Esophagus muscularis mucosa (tissue), 4 donors: ENCODE measurements around the gene TOP2A. TPM values are rescaled to one million over a fixed set of nuclear protein-coding genes. Genes with fewer than 3 reads are reported as not detected.

Experiments
- DNase-seq: peaks from one replicate; pipeline ENCODE4 v3.0.0-alpha.2; 2017; ENCODE audit errors: extremely low spot score
- H3K27ac ChIP-seq, 4 donors: fragments of 200-600 bp; sonication (generic); replicated peaks in 1 of 4; 1 replicate in 3 of 4; 2 replicates in 1 of 4; pipeline ENCODE4 v1.5.1; 2016 to 2019; ENCODE audit warnings: mild to moderate bottlenecking in 1 of 4
- H3K27me3 ChIP-seq, 4 donors: fragments of 200-600 bp; sonication (generic); one replicate each; pipeline versions ENCODE4 v1.5.1 to v1.6.0; 2016 to 2019
- H3K36me3 ChIP-seq, 4 donors: fragments of 200-600 bp; sonication (generic); one replicate each; pipeline ENCODE4 v1.5.1; 2016 to 2019
- H3K4me1 ChIP-seq, 4 donors: fragments of 200-600 bp; sonication (generic); one replicate each; pipeline ENCODE4 v1.5.1; 2016 to 2019
- H3K4me3 ChIP-seq, 4 donors: fragments of 200-600 bp; sonication (generic); 1 replicate in 2 of 4; 2 replicates in 2 of 4; pipeline ENCODE4 v1.5.1; 2016 to 2019; ENCODE audit warnings: mild to moderate bottlenecking in 4 of 4, moderate library complexity in 1 of 4
- H3K9me3 ChIP-seq, 4 donors: fragments of 200-600 bp; sonication (generic); 1 replicate in 3 of 4; 2 replicates in 1 of 4; pipeline ENCODE4 v1.5.1; 2016 to 2019
- CTCF ChIP-seq, 3 experiments: fragments of 200-600 bp in 2 of 3; fragments of 450-650 bp in 1 of 3; sonication (generic) in 2 of 3; IDR thresholded peaks; one replicate each; pipeline ENCODE4 v1.5.1; 2017 to 2019; ENCODE audit warnings: antibody characterized with exemption in 3 of 3, mild to moderate bottlenecking in 2 of 3, moderate library complexity in 1 of 3
- EP300 ChIP-seq: sonication (generic); formaldehyde crosslinking; IDR thresholded peaks from one replicate; pipeline ENCODE4 v1.6.1; 2017; ENCODE audit warnings: antibody characterized with exemption
- POLR2A ChIP-seq: fragments of 450-650 bp; IDR thresholded peaks from one replicate; pipeline ENCODE4 v1.6.1; 2017; ENCODE audit warnings: antibody characterized with exemption, moderate library complexity, mild to moderate bottlenecking, low read depth
- POLR2AphosphoS5 ChIP-seq, 2 donors: sonication (generic); formaldehyde crosslinking; IDR thresholded peaks; one replicate each; pipeline ENCODE4 v1.6.1; 2017; ENCODE audit warnings: antibody characterized with exemption in 2 of 2
- WGBS: methylation state at CpG from one replicate; pipeline ENCODE4 v1.1.5; 2018; 5-methylcytosine and 5-hydroxymethylcytosine counted together
- intact Hi-C: fragments of 100-400 bp; cut with DNase I; formaldehyde crosslinking; loops from one replicate; pipeline ENCODE4 v1.15.1; 2023
- total RNA-seq, 4 donors: library from RNA; depleted of rRNA; stranded (reverse); fragments of >200 nt; gene quantifications; one replicate each; pipeline versions ENCODE4 v1.1.0 to v1.2.1, GENCODE V29; 2016

The TOP2A gene
- total RNA-seq, 4 donors from 2014 or later: under 0.01 to 1.4 (median 0.30) TPM

GRCh38 chr17:40445751-40446468 lies 28.2 kb upstream of the TOP2A start:
- intact Hi-C loops: no loop called here
- no peak for DNase-seq
- WGBS: 26% methylated on average over 11 of the region's 11 CpGs
- H3K9me3 ChIP-seq: no peaks in the 10 kb centered on the region
- H3K27ac ChIP-seq: peak overlapping the region; percentile 88 to 98 (median 93)
- peaks cover 0 to 3% (median 0%) of the 10 kb centered on the region in 4 donors for H3K36me3 ChIP-seq
- peak in 2 of 3 experiments; percentile 6 to 30 for TF ChIP-seq CTCF (IDR thresholded peaks at IDR 0.05)
- TF ChIP-seq EP300: no peak
- H3K27me3 ChIP-seq: no peaks in the 10 kb centered on the region
- H3K4me3 ChIP-seq: peak overlapping the region; percentile 66 to 88 (median 81)
- H3K4me1 ChIP-seq: peaks cover 66 to 88% (median 83%) of the 10 kb centered on the region in 4 donors

GRCh38 chr17:40443988-40444899 lies 26.5 kb upstream of the TOP2A start:
- Histone ChIP-seq H3K9me3 (no peaks in the 10 kb centered on the region), H3K27ac (peak overlapping the region; percentile 88 to 98 (median 93)), H3K36me3 (peaks cover 0 to 3% (median 0%) of the 10 kb centered on the region in 4 donors), H3K27me3 (no peaks in the 10 kb centered on the region), H3K4me1 (peaks cover 49 to 74% (median 69%) of the 10 kb centered on the region in 4 donors), H3K4me3 (peak overlapping the region; percentile 66 to 88 (median 81))
- intact Hi-C loops: loop anchor here (2.0 kb wide), 1 partner anchor 55 kb away; no protein-coding TSS in a partner anchor
- 6% methylated on average over 5 of the region's 15 CpGs for WGBS
- no peak for DNase-seq
- TF ChIP-seq CTCF (IDR thresholded peaks at IDR 0.05): no peak
- no peak for TF ChIP-seq POLR2AphosphoS5 (IDR thresholded peaks at IDR 0.05)
- TF ChIP-seq POLR2A: no peak
- TF ChIP-seq EP300: no peak

- H3K9me3 ChIP-seq: no peaks in the 10 kb centered on the region
- peak; percentile 18 to 43 (median 31) for TF ChIP-seq CTCF (IDR thresholded peaks at IDR 0.05)
- TF ChIP-seq POLR2A: peak; percentile 56
- TF ChIP-seq POLR2AphosphoS5 (IDR thresholded peaks at IDR 0.05): peak; percentile 47 to 83
- no peak for TF ChIP-seq EP300
- H3K4me1 ChIP-seq: peaks cover 41 to 65% (median 61%) of the 10 kb centered on the region in 4 donors
- WGBS: 0% methylated on average over 1 of the region's 98 CpGs
- peaks cover 0 to 3% (median 0%) of the 10 kb centered on the region in 4 donors for H3K36me3 ChIP-seq
- no peaks in the 10 kb centered on the region for H3K27me3 ChIP-seq
- intact Hi-C loops: loop anchor here (2.0 kb wide), 1 partner anchor 55 kb away; no protein-coding TSS in a partner anchor
- no peak for DNase-seq
- H3K27ac ChIP-seq: peak within 1 kb of the TSS; percentile 88 to 98 (median 93)
- H3K4me3 ChIP-seq: peak within 1 kb of the TSS; percentile 66 to 88 (median 81)
Measured at GRCh38 chr17:40443196-40443987, 25.7 kb upstream of the TOP2A start, which contains the start of gene IGFBP4. TSS of gene IGFBP4 (plus strand) at chr17:40443450. CDS start at chr17:40443736, 286 bp downstream.

GRCh38 chr17:40442392-40443195 lies 24.9 kb upstream of the TOP2A start:
- Histone ChIP-seq H3K4me1 (peaks cover 33 to 60% (median 55%) of the 10 kb centered on the region in 4 donors), H3K27me3 (no peaks in the 10 kb centered on the region), H3K27ac (peak overlapping the region; percentile 88 to 98 (median 93)), H3K4me3 (peak overlapping the region; percentile 66 to 88 (median 81)), H3K9me3 (no peaks in the 10 kb centered on the region), H3K36me3 (peaks cover 0 to 3% (median 0%) of the 10 kb centered on the region in 4 donors)
- DNase-seq: no peak
- WGBS: 25% methylated on average over 27 of the region's 29 CpGs
- intact Hi-C loops: loop anchor here (2.0 kb wide), 1 partner anchor 56 kb away; no protein-coding TSS in a partner anchor
- peak; percentile 21 to 35 (median 29) for TF ChIP-seq CTCF (IDR thresholded peaks at IDR 0.05)
- no peak for TF ChIP-seq EP300
